Glutamatergic neuron (in vitro differentiated cells): ENCODE measurements around the gene ATRNL1. TPM values are rescaled to one million over a fixed set of nuclear protein-coding genes. Genes with fewer than 3 reads are reported as not detected.

ENCODE experiments used
- DNase-seq: peaks from one replicate; pipeline ENCODE4 v3.0.0; 2022
- H3K27ac Mint-ChIP-seq: one replicate; pipeline ENCODE4 v1.8.0; 2020; ENCODE audit warnings: mild to moderate bottlenecking, mixed read lengths, inconsistent platforms; ENCODE audit not compliant: unreplicated experiment
- H3K27me3 Mint-ChIP-seq: one replicate; pipeline ENCODE4 v1.8.0; 2020; ENCODE audit warnings: mild to moderate bottlenecking, moderate library complexity, mixed read lengths, inconsistent platforms; ENCODE audit not compliant: unreplicated experiment
- H3K36me3 Mint-ChIP-seq: one replicate; pipeline ENCODE4 v1.8.0; 2020; ENCODE audit warnings: mild to moderate bottlenecking, mixed read lengths, inconsistent platforms; ENCODE audit not compliant: unreplicated experiment
- H3K4me1 Mint-ChIP-seq: one replicate; pipeline ENCODE4 v1.8.0; 2020; ENCODE audit warnings: mild to moderate bottlenecking, low read depth, mixed read lengths, inconsistent platforms; ENCODE audit not compliant: unreplicated experiment
- H3K4me3 Mint-ChIP-seq: one replicate; pipeline ENCODE4 v1.8.0; 2020; ENCODE audit warnings: mild to moderate bottlenecking, mixed read lengths, inconsistent platforms; ENCODE audit not compliant: unreplicated experiment
- H3K9me3 Mint-ChIP-seq: one replicate; pipeline ENCODE4 v1.8.0; 2020; ENCODE audit warnings: mild to moderate bottlenecking, moderate library complexity, mixed read lengths, inconsistent platforms; ENCODE audit not compliant: unreplicated experiment
- CTCF ChIP-seq: fragments of 200-600 bp; sonication (generic); IDR thresholded peaks from one replicate; pipeline ENCODE4 v1.5.0; 2021; ENCODE audit not compliant: partially characterized antibody, unreplicated experiment
- total RNA-seq: library from RNA; stranded (reverse); fragmentation: NEBNext Ultra II Directional; extraction: Animal tissue kit (Norgen Biotek cat#: 25700); gene quantifications from one replicate; pipeline ENCODE4 v1.2.1, GENCODE V29; 2021; ENCODE audit not compliant: unreplicated experiment

ATRNL1 gene
- total RNA-seq, 1 donor from 2014 or later, result 35.9 TPM

- no peak overlapping the region for H3K27ac Mint-ChIP-seq
- no peak for DNase-seq
- no peaks in the 10 kb centered on the region for H3K36me3 Mint-ChIP-seq
- H3K27me3 Mint-ChIP-seq, result no peaks in the 10 kb centered on the region
- H3K4me1 Mint-ChIP-seq, result no peaks in the 10 kb centered on the region
- no peaks in the 10 kb centered on the region for H3K9me3 Mint-ChIP-seq
- H3K4me3 Mint-ChIP-seq, result no peak overlapping the region
- TF ChIP-seq CTCF, result no peak
These were observed 603.6 kb downstream of the ATRNL1 start for GRCh38 chr10:115696747-115697146.

- Mint-ChIP-seq H3K27me3 (no peaks in the 10 kb centered on the region), H3K4me1 (no peaks in the 10 kb centered on the region), H3K4me3 (no peak overlapping the region), H3K36me3 (no peaks in the 10 kb centered on the region), H3K27ac (no peak overlapping the region), H3K9me3 (no peaks in the 10 kb centered on the region)
- no peak for DNase-seq
- TF ChIP-seq CTCF, result no peak
These were observed 612.9 kb downstream of the ATRNL1 start for GRCh38 chr10:115706026-115706425.

- Mint-ChIP-seq H3K36me3 (no peaks in the 10 kb centered on the region), H3K4me1 (no peaks in the 10 kb centered on the region), H3K4me3 (no peak overlapping the region), H3K27ac (no peak overlapping the region), H3K27me3 (no peaks in the 10 kb centered on the region), H3K9me3 (no peaks in the 10 kb centered on the region)
- DNase-seq, result no peak
- TF ChIP-seq CTCF, result peak; percentile 74
These were observed 613.4 kb downstream of the ATRNL1 start for GRCh38 chr10:115706488-115707076.

GRCh38 chr10:115710136-115710535 lies 617.0 kb downstream of the ATRNL1 start:
- H3K4me1 Mint-ChIP-seq, result no peaks in the 10 kb centered on the region
- TF ChIP-seq CTCF, result peak; percentile 46
- no peaks in the 10 kb centered on the region for H3K27me3 Mint-ChIP-seq
- H3K9me3 Mint-ChIP-seq, result no peaks in the 10 kb centered on the region
- no peak overlapping the region for H3K4me3 Mint-ChIP-seq
- H3K27ac Mint-ChIP-seq, result no peak overlapping the region
- no peaks in the 10 kb centered on the region for H3K36me3 Mint-ChIP-seq
- no peak for DNase-seq

GRCh38 chr10:115711306-115711705 lies 618.1 kb downstream of the ATRNL1 start:
- Mint-ChIP-seq H3K9me3 (no peaks in the 10 kb centered on the region), H3K27me3 (no peaks in the 10 kb centered on the region), H3K4me1 (no peaks in the 10 kb centered on the region), H3K27ac (no peak overlapping the region), H3K36me3 (no peaks in the 10 kb centered on the region), H3K4me3 (no peak overlapping the region)
- DNase-seq, result no peak
- no peak for TF ChIP-seq CTCF
